Measurements from ENCODE around the gene SART1.

The SART1 gene

GRCh38 chr11:65920372-65920802 is 41.1 kb upstream of the SART1 start:
- in situ Hi-C loops (cut with HindIII; ENCODE audit: low sequenced_read_pairs): no loop called here
- no peak for DNase-seq (ENCODE audit: low read depth)

GRCh38 chr11:65921033-65921555 is 40.4 kb upstream of the SART1 start:
- no peak for TF ChIP-seq CTCF (IDR thresholded peaks at IDR 0.05; ENCODE audit: low read depth, low read length, missing control alignments)
- in situ Hi-C loops (cut with HindIII; ENCODE audit: low sequenced_read_pairs): no loop called here
- no peak overlapping the region for H3K4me3 ChIP-seq (ENCODE audit: low read depth, low read length)
- DNase-seq (ENCODE audit: low read depth): no peak

More at GRCh38 chr11:65920372-65920802, 41.1 kb upstream of the SART1 start:
- peak overlapping the region; percentile 72 for H3K4me3 ChIP-seq (ENCODE audit: low read depth, low read length)
- no peak for TF ChIP-seq CTCF (IDR thresholded peaks at IDR 0.05; ENCODE audit: low read depth, low read length, missing control alignments)

GRCh38 chr11:65921876-65922275 is 39.7 kb upstream of the SART1 start:
- no peak for TF ChIP-seq CTCF (IDR thresholded peaks at IDR 0.05; ENCODE audit: low read depth, low read length, missing control alignments)
- no peak overlapping the region for H3K4me3 ChIP-seq (ENCODE audit: low read depth, low read length)
- in situ Hi-C loops (cut with HindIII; ENCODE audit: low sequenced_read_pairs): no loop called here
- no peak for DNase-seq (ENCODE audit: low read depth)

- no peak for TF ChIP-seq CTCF (IDR thresholded peaks at IDR 0.05; ENCODE audit: low read depth, low read length, missing control alignments)
- in situ Hi-C loops (cut with HindIII; ENCODE audit: low sequenced_read_pairs): no loop called here
- no peak for DNase-seq (ENCODE audit: low read depth)
- H3K4me3 ChIP-seq (ENCODE audit: low read depth, low read length): no peak overlapping the region
These were observed 39.0 kb upstream of the SART1 start for GRCh38 chr11:65922565-65922964.

- H3K4me3 ChIP-seq (ENCODE audit: low read depth, low read length): no peak overlapping the region
- no peak for TF ChIP-seq CTCF (IDR thresholded peaks at IDR 0.05; ENCODE audit: low read depth, low read length, missing control alignments)
- no peak for DNase-seq (ENCODE audit: low read depth)
- in situ Hi-C loops (cut with HindIII; ENCODE audit: low sequenced_read_pairs): no loop called here
These were observed 36.1 kb upstream of the SART1 start for GRCh38 chr11:65925397-65925796.

GRCh38 chr11:65927904-65928397 is 33.6 kb upstream of the SART1 start:
- no peak for TF ChIP-seq CTCF (IDR thresholded peaks at IDR 0.05; ENCODE audit: low read depth, low read length, missing control alignments)
- H3K4me3 ChIP-seq (ENCODE audit: low read depth, low read length): no peak overlapping the region
- in situ Hi-C loops (cut with HindIII; ENCODE audit: low sequenced_read_pairs): no loop called here
- DNase-seq (ENCODE audit: low read depth): no peak

Data from astrocyte of the cerebellum (primary cell).